IMR-90 (cell line): ENCODE measurements around the gene ENPP7. TPM values are rescaled to one million over a fixed set of nuclear protein-coding genes. Genes with fewer than 3 reads are reported as not detected.

ENCODE experiments used
- ATAC-seq: fragments of 200-7000 bp; cut with Tn5 transposase; 2 replicates; pipeline ENCODE4 v1.9.1; 2020; ENCODE audit warnings: low read depth, mild to moderate bottlenecking, moderate library complexity
- BruUV-seq: library from RNA; stranded (reverse); fragments of 400-500 nt; replicated peaks from 2 replicates; lab custom pipeline; 2021; lab: Mats Ljungman, UMichigan
- CTCF ChIA-PET: fragments of 300-600 bp; formaldehyde crosslinking; extraction: SDS; loops from one replicate; lab custom pipeline; 2021; ENCODE audit warnings: antibody characterized with exemption; lab: Yijun Ruan, JAX
- POLR2A ChIA-PET: fragments of 300-600 bp; sonication (Branson Sonifier 250); formaldehyde crosslinking; loops from one replicate; lab custom pipeline; 2022; ENCODE audit warnings: antibody characterized with exemption; ENCODE audit not compliant: unreplicated experiment; lab: Charles Lee
- DNase-seq: peaks from one replicate; pipeline ENCODE4 v3.0.0; 2013
- H2AFZ ChIP-seq: replicated peaks from 2 replicates; pipeline ENCODE3; 2013; ENCODE audit warnings: low read length, mild to moderate bottlenecking; ENCODE audit not compliant: poor library complexity
- H2AK5ac ChIP-seq: 2 replicates; pipeline ENCODE4 v1.6.1; 2013; ENCODE audit warnings: low read depth, low read length, inconsistent platforms
- H2AK9ac ChIP-seq: replicated peaks from 2 replicates; pipeline ENCODE3; 2013; ENCODE audit warnings: mild to moderate bottlenecking, low read depth, low read length, moderate library complexity; ENCODE audit not compliant: poor library complexity
- H2BK120ac ChIP-seq: 2 replicates; pipeline ENCODE4 v1.6.1; 2013; ENCODE audit warnings: low read depth, low read length, inconsistent platforms
- H2BK15ac ChIP-seq: 3 replicates; pipeline ENCODE4 v1.6.1; 2013; ENCODE audit warnings: low read depth, low read length, inconsistent platforms
- H2BK20ac ChIP-seq: 2 replicates; pipeline ENCODE4 v1.6.1; 2013; ENCODE audit warnings: low read depth, mild to moderate bottlenecking, inconsistent platforms, low read length, moderate library complexity
- H2BK5ac ChIP-seq: 2 replicates; pipeline ENCODE4 v1.6.1; 2013; ENCODE audit warnings: mild to moderate bottlenecking, low read depth, low read length, inconsistent platforms; ENCODE audit not compliant: poor library complexity, severe bottlenecking
- H3K14ac ChIP-seq: replicated peaks from 2 replicates; pipeline ENCODE4 v1.6.1; 2013; ENCODE audit warnings: low read depth, low read length, inconsistent platforms
- H3K18ac ChIP-seq: 2 replicates; pipeline ENCODE4 v1.6.1; 2013; ENCODE audit warnings: low read depth, low read length, control low read depth
- H3K23ac ChIP-seq: 2 replicates; pipeline ENCODE4 v1.6.1; 2013; ENCODE audit warnings: low read depth, low read length, inconsistent platforms
- H3K27ac ChIP-seq: 2 replicates; pipeline ENCODE4 v1.5.1; 2013; ENCODE audit warnings: mild to moderate bottlenecking, control low read depth, low read length; ENCODE audit not compliant: insufficient read depth
- H3K27me3 ChIP-seq: 2 replicates; pipeline ENCODE4 v1.6.1; 2013; ENCODE audit warnings: low read length; ENCODE audit not compliant: control insufficient read depth, insufficient read depth
- H3K36me3 ChIP-seq: 2 replicates; pipeline ENCODE4 v1.6.1; 2013; ENCODE audit warnings: low read length, mixed read lengths; ENCODE audit not compliant: control insufficient read depth, insufficient read depth
- H3K4ac ChIP-seq: 2 replicates; pipeline ENCODE4 v1.6.1; 2013; ENCODE audit warnings: low read depth, low read length, inconsistent platforms
- H3K4me1 ChIP-seq: 2 replicates; pipeline ENCODE4 v1.6.1; 2013; ENCODE audit warnings: low read length, mixed read lengths; ENCODE audit not compliant: control insufficient read depth, insufficient read depth
- H3K4me2 ChIP-seq: 2 replicates; pipeline ENCODE4 v1.6.1; 2013; ENCODE audit warnings: low read depth, mild to moderate bottlenecking, control low read depth, low read length, moderate library complexity
- H3K4me3 ChIP-seq: 2 replicates; pipeline ENCODE4 v1.5.1; 2013; ENCODE audit warnings: low read depth, mild to moderate bottlenecking, control low read depth, low read length, moderate library complexity; ENCODE audit not compliant: insufficient read depth
- H3K56ac ChIP-seq: 2 replicates; pipeline ENCODE4 v1.6.1; 2013; ENCODE audit warnings: low read length, inconsistent platforms; ENCODE audit not compliant: insufficient read depth; ENCODE audit errors: extremely low read depth
- H3K79me1 ChIP-seq, 2 experiments: 2 replicates each; pipeline ENCODE4 v1.6.1; 2013; ENCODE audit warnings: low read length in 2 of 2, inconsistent platforms in 1 of 2, low read depth in 1 of 2
- H3K9ac ChIP-seq: 2 replicates; pipeline ENCODE4 v1.6.1; 2013; ENCODE audit warnings: low read depth, low read length, control low read depth
- H3K9me1 ChIP-seq: 2 replicates; pipeline ENCODE4 v1.6.1; 2013; ENCODE audit warnings: low read length, inconsistent platforms; ENCODE audit not compliant: insufficient read depth
- H3K9me3 ChIP-seq: 2 replicates; pipeline ENCODE4 v1.6.1; 2013; ENCODE audit warnings: low read length; ENCODE audit not compliant: control insufficient read depth, insufficient read depth
- H4K20me1 ChIP-seq: 2 replicates; pipeline ENCODE4 v1.6.1; 2013; ENCODE audit warnings: low read length, inconsistent platforms; ENCODE audit not compliant: insufficient read depth
- H4K5ac ChIP-seq: 2 replicates; pipeline ENCODE4 v1.6.1; 2013; ENCODE audit warnings: mild to moderate bottlenecking, low read depth, low read length, control low read depth
- H4K8ac ChIP-seq, 2 experiments: 2 replicates each; pipeline ENCODE4 v1.6.1; 2013; ENCODE audit warnings: low read depth in 2 of 2, low read length in 2 of 2, control low read depth in 1 of 2, inconsistent platforms in 1 of 2
- H4K91ac ChIP-seq: 2 replicates; pipeline ENCODE4 v1.6.1; 2013; ENCODE audit warnings: low read depth, low read length, inconsistent platforms; ENCODE audit not compliant: insufficient read depth
- BHLHE40 ChIP-seq: fragments of 150-350 bp; IDR thresholded peaks from 2 replicates; pipeline ENCODE4 v1.6.1; 2016; ENCODE audit warnings: mild to moderate bottlenecking, low read depth, low read length
- CEBPB ChIP-seq: IDR thresholded peaks from 2 replicates; pipeline ENCODE4 v1.6.1; 2012; ENCODE audit warnings: low read depth, low read length, improper control_type of control experiment
- CHD1 ChIP-seq: IDR thresholded peaks from 2 replicates; pipeline ENCODE4 v1.6.1; 2012; ENCODE audit warnings: low read depth, low read length, improper control_type of control experiment
- CTCF ChIP-seq: conservative IDR thresholded peaks from 2 replicates; pipeline ENCODE4 v1.5.1; 2012; ENCODE audit warnings: mild to moderate bottlenecking, low read depth, low read length, improper control_type of control experiment
- ELK1 ChIP-seq: fragments of 150-350 bp; IDR thresholded peaks from 2 replicates; pipeline ENCODE4 v1.6.1; 2016; ENCODE audit warnings: low read depth, mild to moderate bottlenecking, low read length, moderate library complexity, borderline replicate concordance
- FOS ChIP-seq: fragments of 150-350 bp; IDR thresholded peaks from 2 replicates; pipeline ENCODE4 v1.6.1; 2016; ENCODE audit warnings: low read depth, low read length
- MAFK ChIP-seq: IDR thresholded peaks from 2 replicates; pipeline ENCODE4 v1.6.1; 2012; ENCODE audit warnings: low read depth, low read length, improper control_type of control experiment
- MAZ ChIP-seq: IDR thresholded peaks from 2 replicates; pipeline ENCODE4 v1.6.1; 2012; ENCODE audit warnings: low read depth, mild to moderate bottlenecking, low read length, improper control_type of control experiment, moderate library complexity, borderline replicate concordance
- MXI1 ChIP-seq: IDR thresholded peaks from 2 replicates; pipeline ENCODE4 v1.6.1; 2012; ENCODE audit warnings: low read depth, mild to moderate bottlenecking, low read length, moderate library complexity, borderline replicate concordance
- POLR2A ChIP-seq: IDR thresholded peaks from 2 replicates; pipeline ENCODE4 v1.6.1; 2012; ENCODE audit warnings: mild to moderate bottlenecking, low read depth, low read length
- RAD21 ChIP-seq: IDR thresholded peaks from 2 replicates; pipeline ENCODE4 v1.6.1; 2012; ENCODE audit warnings: low read length, improper control_type of control experiment
- SMC3 ChIP-seq: fragments of 150-350 bp; IDR thresholded peaks from 2 replicates; pipeline ENCODE4 v1.6.1; 2016; ENCODE audit warnings: low read depth, mild to moderate bottlenecking, antibody characterized with exemption, low read length, moderate library complexity
- USF2 ChIP-seq: fragments of 150-350 bp; IDR thresholded peaks from 2 replicates; pipeline ENCODE4 v1.6.1; 2017; ENCODE audit warnings: mild to moderate bottlenecking, antibody characterized with exemption, low read length, low read depth
- WGBS, 2 experiments: methylation state at CpG; one replicate each; pipeline versions ENCODE4 v1.1.5 to v1.1.7; 2013; ENCODE audit warnings: missing lambda C conversion rate in 2 of 2; ENCODE audit not compliant: insufficient read length in 1 of 2; ENCODE audit errors: extremely low coverage in 2 of 2; 5-methylcytosine and 5-hydroxymethylcytosine counted together
- dilution Hi-C: fragments of 300-500 bp; cut with HindIII; formaldehyde crosslinking; loops from one replicate; pipeline ENCODE4 v1.14.3; 2018; ENCODE audit warnings: low sequenced_read_pairs; ENCODE audit not compliant: unreplicated experiment
- in situ Hi-C: fragments of 300-500 bp; cut with MboI; formaldehyde crosslinking; loops from 3 replicates; pipeline ENCODE4 v1.14.3; 2019; ENCODE audit warnings: low sequenced_read_pairs, inconsistent platforms, mixed read lengths
- intact Hi-C: fragments of 100-400 bp; cut with micrococcal nuclease; formaldehyde crosslinking; loops from 2 replicates; pipeline ENCODE4 v1.10.0; 2022
- polyA plus RNA-seq, 3 experiments: library from polyadenylated mRNA; depleted of rRNA; stranded (reverse); fragments of >200 nt; gene quantifications; 2 replicates each; pipeline ENCODE4 v1.2.3, GENCODE V29; 2012; ENCODE audit warnings: low replicate concordance in 1 of 3
- total RNA-seq: library from RNA; depleted of rRNA; stranded (reverse); fragments of >200 nt; gene quantifications from 2 replicates; pipeline ENCODE4 v1.2.3, GENCODE V29; 2012

ENPP7 gene
- total and polyA plus RNA-seq, 2 of the 4 experiments (the other 2 are of a cell fraction): not detected

- no peak for TF ChIP-seq BHLHE40
Observed at GRCh38 chr17:79741751-79742588, 11.2 kb downstream of the ENPP7 start (continued).

- Histone ChIP-seq H3K4me3 (no peak overlapping the region), H2BK120ac (no peak overlapping the region), H3K36me3 (no peaks in the 10 kb centered on the region), H3K9ac (no peak overlapping the region), H4K8ac (no peak overlapping the region), H2BK5ac (no peak overlapping the region), H3K4ac (no peak overlapping the region), H3K9me1 (no peaks in the 10 kb centered on the region), H3K9me3 (no peaks in the 10 kb centered on the region), H3K4me1 (no peaks in the 10 kb centered on the region), H2BK15ac (no peak overlapping the region), H4K91ac (no peak overlapping the region), H2AK5ac (no peak overlapping the region), H3K27me3 (peaks cover 70% of the 10 kb centered on the region), H3K18ac (no peak overlapping the region), H3K14ac (no peak overlapping the region), H2BK20ac (no peak overlapping the region), H2AFZ (no peak overlapping the region), H3K27ac (no peak overlapping the region), H2AK9ac (no peak overlapping the region), H3K23ac (no peak overlapping the region), H3K56ac (no peak overlapping the region), H3K79me1 (no peaks in the 10 kb centered on the region), H4K5ac (no peak overlapping the region), H3K4me2 (no peak overlapping the region), H4K20me1 (no peaks in the 10 kb centered on the region)
- ChIA-PET CTCF (interaction anchor here (0.7 kb wide), 1 partner anchor 14 kb away, joined by 3 read pairs; no protein-coding TSS in a partner anchor), POLR2A (no interaction called here)
- no peak for DNase-seq
- WGBS, 2 experiments: no CpG with 5 or more reads among the region's 1 CpG
- BruUV-seq: no TSS peak
- TF ChIP-seq CHD1 (no peak), SMC3 (no peak), FOS (no peak), CEBPB (no peak), MAZ (no peak), POLR2A (no peak), MAFK (no peak), RAD21 (no peak), MXI1 (no peak), USF2 (no peak), ELK1 (no peak), CTCF (no peak), BHLHE40 (no peak)
- dilution Hi-C loops (no loop called here), intact Hi-C loops (no loop called here), in situ Hi-C loops (no loop called here)
- no peak for ATAC-seq
Observed at GRCh38 chr17:79742589-79742918, 11.8 kb downstream of the ENPP7 start.
